ENCODE results near the gene COA7. TPM values are rescaled to one million over a fixed set of nuclear protein-coding genes. Genes with fewer than 3 reads are reported as not detected.

Gene COA7
- total RNA-seq, 1 donor from 2014 or later = 11.3 TPM

- no peak for ATAC-seq
Measured at GRCh38 chr1:52651904-52652303, 46.2 kb downstream of the COA7 start.

GRCh38 chr1:52645261-52645660, 52.9 kb downstream of the COA7 start:
- DNase-seq (ENCODE audit: low spot score) (no peak), ATAC-seq (no peak)
- intact Hi-C loops (cut with DNase I) = no loop called here

More at GRCh38 chr1:52651904-52652303, 46.2 kb downstream of the COA7 start:
- intact Hi-C loops (cut with DNase I) = no loop called here
- DNase-seq (ENCODE audit: low spot score) = no peak

GRCh38 chr1:52641307-52641706, 56.8 kb downstream of the COA7 start:
- DNase-seq (ENCODE audit: low spot score) (no peak), ATAC-seq (no peak)
- intact Hi-C loops (cut with DNase I) = no loop called here

GRCh38 chr1:52640697-52641096, 57.5 kb downstream of the COA7 start:
- no peak for ATAC-seq
- intact Hi-C loops (cut with DNase I) = no loop called here
- DNase-seq (ENCODE audit: low spot score) = no peak

- intact Hi-C loops (cut with DNase I) = no loop called here
- DNase-seq (ENCODE audit: low spot score) (no peak), ATAC-seq (no peak)
Measured at GRCh38 chr1:52637946-52638345, 60.2 kb downstream of the COA7 start.

GRCh38 chr1:52636721-52637695, 61.1 kb downstream of the COA7 start:
- ATAC-seq (no peak), DNase-seq (ENCODE audit: low spot score) (no peak)
- intact Hi-C loops (cut with DNase I) = no loop called here

GRCh38 chr1:52635321-52636089, 62.6 kb downstream of the COA7 start:
- DNase-seq (ENCODE audit: low spot score) (no peak), ATAC-seq (no peak)
- intact Hi-C loops (cut with DNase I) = no loop called here

Other genes starting within 250 kb of the COA7 start
- gene TUT4, start 145.3 kb downstream of the COA7 start, total RNA-seq = 87.3 TPM
- gene GPX7, start 96.0 kb downstream of the COA7 start, total RNA-seq = 12.2 TPM
- 1.3 TPM for gene SHISAL2A, start 65.2 kb downstream of the COA7 start, total RNA-seq
- gene ZYG11B, start 28.1 kb upstream of the COA7 start, total RNA-seq = 36.4 TPM
- gene ZYG11A, start 144.4 kb upstream of the COA7 start, total RNA-seq = 0.09 TPM
- 233 TPM for gene ECHDC2, start 223.4 kb upstream of the COA7 start, total RNA-seq
- 109 TPM for gene SCP2, start 228.9 kb upstream of the COA7 start, total RNA-seq